ENCODE data around the gene PFKFB4. TPM values are rescaled to one million over a fixed set of nuclear protein-coding genes. Genes with fewer than 3 reads are reported as not detected.

PFKFB4 gene
- total and polyA plus RNA-seq, 2 experiments from 2014 or later = 9.5 to 14.1 TPM

DNA sequence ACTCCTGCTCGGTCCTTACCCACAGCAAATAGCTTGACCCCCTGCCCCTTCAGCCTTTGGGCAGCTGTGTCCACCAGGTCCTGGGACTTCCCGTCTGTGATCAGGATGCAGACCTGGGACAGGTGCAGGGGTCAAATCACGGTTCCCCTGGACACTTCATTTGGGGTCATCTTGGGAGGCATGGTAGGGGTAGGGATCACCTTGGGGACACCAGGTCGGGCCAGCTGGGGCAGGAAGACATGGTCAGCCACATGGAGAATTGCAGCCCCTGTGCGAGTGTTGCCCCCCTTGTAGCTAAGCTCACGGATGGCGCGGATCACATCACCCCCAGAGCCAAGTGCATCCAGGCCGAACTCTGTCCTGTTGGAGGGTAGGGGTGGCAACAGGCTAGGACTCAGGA is 36.7 kb upstream of the PFKFB4 start:
- Histone ChIP-seq H3K27ac (no peak overlapping the region), H2AFZ (no peak overlapping the region), H3K4me1 (ENCODE audit: insufficient read depth) (peaks cover 34% of the 10 kb centered on the region), H3K79me2 (no peaks in the 10 kb centered on the region), H3K36me3 (replicated peaks; ENCODE audit: insufficient read depth, low read depth) (no peaks in the 10 kb centered on the region), H3K9me3 (ENCODE audit: low read depth) (no peaks in the 10 kb centered on the region), H3K9me2 (replicated peaks; ENCODE audit: insufficient read depth) (no peaks in the 10 kb centered on the region), H3K27me3 (no peaks in the 10 kb centered on the region), H4K20me1 (ENCODE audit: insufficient read depth, poor library complexity, severe bottlenecking) (no peaks in the 10 kb centered on the region), H3K4me2 (no peak overlapping the region), H3K4me3 (no peak overlapping the region)
- DNase-seq (ENCODE audit: low spot score) = no peak
- TF ChIP-seq, protein P1, sequence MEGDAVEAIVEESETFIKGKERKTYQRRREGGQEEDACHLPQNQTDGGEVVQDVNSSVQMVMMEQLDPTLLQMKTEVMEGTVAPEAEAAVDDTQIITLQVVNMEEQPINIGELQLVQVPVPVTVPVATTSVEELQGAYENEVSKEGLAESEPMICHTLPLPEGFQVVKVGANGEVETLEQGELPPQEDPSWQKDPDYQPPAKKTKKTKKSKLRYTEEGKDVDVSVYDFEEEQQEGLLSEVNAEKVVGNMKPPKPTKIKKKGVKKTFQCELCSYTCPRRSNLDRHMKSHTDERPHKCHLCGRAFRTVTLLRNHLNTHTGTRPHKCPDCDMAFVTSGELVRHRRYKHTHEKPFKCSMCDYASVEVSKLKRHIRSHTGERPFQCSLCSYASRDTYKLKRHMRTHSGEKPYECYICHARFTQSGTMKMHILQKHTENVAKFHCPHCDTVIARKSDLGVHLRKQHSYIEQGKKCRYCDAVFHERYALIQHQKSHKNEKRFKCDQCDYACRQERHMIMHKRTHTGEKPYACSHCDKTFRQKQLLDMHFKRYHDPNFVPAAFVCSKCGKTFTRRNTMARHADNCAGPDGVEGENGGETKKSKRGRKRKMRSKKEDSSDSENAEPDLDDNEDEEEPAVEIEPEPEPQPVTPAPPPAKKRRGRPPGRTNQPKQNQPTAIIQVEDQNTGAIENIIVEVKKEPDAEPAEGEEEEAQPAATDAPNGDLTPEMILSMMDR (IDR thresholded peaks at IDR 0.05; ENCODE audit: poor library complexity) = no peak
- TF ChIP-seq EZH2 (IDR thresholded peaks at IDR 0.05; ENCODE audit: borderline replicate concordance) (no peak), EZH2phosphoT487 (IDR thresholded peaks at IDR 0.05; ENCODE audit: low read depth, severe bottlenecking, unreplicated experiment) (no peak)
- 96% methylated on average over 9 of the region's 9 CpGs for WGBS (ENCODE audit: low lambda C conversion rate, missing lambda C conversion rate)

DNA sequence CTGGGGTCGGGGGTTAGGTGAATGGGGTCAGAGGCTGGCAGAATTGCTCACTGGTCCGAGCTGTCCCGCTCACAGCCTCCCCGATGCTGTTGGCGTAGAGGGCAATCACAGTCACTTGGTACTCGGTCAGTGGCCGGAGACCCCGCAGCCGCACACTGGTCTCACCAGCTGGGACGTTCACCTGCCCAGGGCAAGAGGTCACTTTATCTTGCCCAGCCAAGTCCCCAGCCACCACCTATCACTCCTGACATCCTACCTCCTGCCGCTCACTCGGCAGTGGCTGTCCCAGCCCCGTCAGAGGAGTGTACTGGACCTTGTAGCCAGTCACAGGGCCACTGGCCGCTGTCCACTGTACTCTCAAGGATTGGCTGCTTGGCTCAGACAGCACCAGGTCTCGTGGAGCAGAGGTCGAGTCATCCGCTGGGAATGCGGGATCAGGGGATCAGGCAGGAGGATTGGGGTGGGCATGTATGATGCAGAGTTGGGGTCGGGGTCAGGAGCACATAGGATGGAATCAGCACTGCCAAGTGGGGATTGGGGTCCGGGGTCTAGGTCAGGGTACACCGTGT is 36.0 kb upstream of the PFKFB4 start:
- Histone ChIP-seq H3K27me3 (no peaks in the 10 kb centered on the region), H4K20me1 (ENCODE audit: insufficient read depth, poor library complexity, severe bottlenecking) (no peaks in the 10 kb centered on the region), H3K4me2 (no peak overlapping the region), H3K27ac (no peak overlapping the region), H3K79me2 (no peaks in the 10 kb centered on the region), H3K36me3 (replicated peaks; ENCODE audit: insufficient read depth, low read depth) (no peaks in the 10 kb centered on the region), H3K9me3 (ENCODE audit: low read depth) (no peaks in the 10 kb centered on the region), H3K4me1 (ENCODE audit: insufficient read depth) (peaks cover 28% of the 10 kb centered on the region), H2AFZ (no peak overlapping the region), H3K4me3 (no peak overlapping the region), H3K9me2 (replicated peaks; ENCODE audit: insufficient read depth) (no peaks in the 10 kb centered on the region)
- WGBS (ENCODE audit: low lambda C conversion rate, missing lambda C conversion rate) = 92% methylated on average over 20 of the region's 21 CpGs
- no peak for DNase-seq (ENCODE audit: low spot score)
- TF ChIP-seq, protein P1 (IDR thresholded peaks at IDR 0.05; ENCODE audit: poor library complexity) = no peak
- TF ChIP-seq EZH2 (IDR thresholded peaks at IDR 0.05; ENCODE audit: borderline replicate concordance) (no peak), EZH2phosphoT487 (IDR thresholded peaks at IDR 0.05; ENCODE audit: low read depth, severe bottlenecking, unreplicated experiment) (no peak)

DNA sequence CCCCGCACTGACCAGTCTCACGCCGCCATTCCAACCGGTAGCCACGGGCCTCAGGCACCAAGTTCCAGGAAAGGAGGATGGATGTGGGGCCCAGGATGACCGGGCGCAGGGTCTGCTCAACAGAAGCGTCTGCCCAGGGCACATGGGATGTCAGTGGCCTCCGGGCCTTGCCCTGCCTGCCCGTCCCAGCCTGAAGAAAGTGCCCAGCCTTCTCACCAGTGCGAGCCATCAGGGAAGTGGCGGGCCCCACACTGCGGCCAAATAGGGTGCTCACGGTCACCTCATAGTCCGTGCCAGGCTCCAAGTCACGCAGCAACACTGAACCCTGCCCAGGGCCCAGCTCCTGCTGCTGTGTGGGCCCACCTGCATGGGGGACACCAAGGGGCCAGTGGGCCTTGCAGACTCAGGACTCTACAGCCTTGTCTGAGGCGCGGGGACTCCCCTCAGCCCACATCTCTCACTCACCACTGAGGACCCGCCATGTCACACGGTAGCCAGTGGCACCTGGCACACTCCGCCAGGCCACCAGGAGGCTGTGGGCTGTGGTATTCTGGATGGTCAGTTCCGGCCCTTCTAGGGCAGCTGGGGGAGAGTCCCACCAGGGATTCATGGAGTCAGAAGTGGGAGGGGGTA is 35.4 kb upstream of the PFKFB4 start:
- Histone ChIP-seq H3K4me2 (no peak overlapping the region), H3K4me3 (no peak overlapping the region), H3K27me3 (no peaks in the 10 kb centered on the region), H3K79me2 (no peaks in the 10 kb centered on the region), H3K4me1 (ENCODE audit: insufficient read depth) (peaks cover 22% of the 10 kb centered on the region), H2AFZ (no peak overlapping the region), H3K27ac (no peak overlapping the region), H3K9me2 (replicated peaks; ENCODE audit: insufficient read depth) (no peaks in the 10 kb centered on the region), H3K9me3 (ENCODE audit: low read depth) (no peaks in the 10 kb centered on the region), H4K20me1 (ENCODE audit: insufficient read depth, poor library complexity, severe bottlenecking) (no peaks in the 10 kb centered on the region), H3K36me3 (replicated peaks; ENCODE audit: insufficient read depth, low read depth) (no peaks in the 10 kb centered on the region)
- WGBS (ENCODE audit: low lambda C conversion rate, missing lambda C conversion rate) = 95% methylated on average over 22 of the region's 22 CpGs
- DNase-seq (ENCODE audit: low spot score) = no peak
- no peak for TF ChIP-seq EZH2 (IDR thresholded peaks at IDR 0.05; ENCODE audit: borderline replicate concordance)
- TF ChIP-seq, protein P1 (IDR thresholded peaks at IDR 0.05; ENCODE audit: poor library complexity) = no peak
- TF ChIP-seq EZH2phosphoT487 (IDR thresholded peaks at IDR 0.05; ENCODE audit: low read depth, severe bottlenecking, unreplicated experiment) = no peak

Data from hepatocyte (in vitro differentiated cells).